ENCODE data around the gene PRKD1.

DNA sequence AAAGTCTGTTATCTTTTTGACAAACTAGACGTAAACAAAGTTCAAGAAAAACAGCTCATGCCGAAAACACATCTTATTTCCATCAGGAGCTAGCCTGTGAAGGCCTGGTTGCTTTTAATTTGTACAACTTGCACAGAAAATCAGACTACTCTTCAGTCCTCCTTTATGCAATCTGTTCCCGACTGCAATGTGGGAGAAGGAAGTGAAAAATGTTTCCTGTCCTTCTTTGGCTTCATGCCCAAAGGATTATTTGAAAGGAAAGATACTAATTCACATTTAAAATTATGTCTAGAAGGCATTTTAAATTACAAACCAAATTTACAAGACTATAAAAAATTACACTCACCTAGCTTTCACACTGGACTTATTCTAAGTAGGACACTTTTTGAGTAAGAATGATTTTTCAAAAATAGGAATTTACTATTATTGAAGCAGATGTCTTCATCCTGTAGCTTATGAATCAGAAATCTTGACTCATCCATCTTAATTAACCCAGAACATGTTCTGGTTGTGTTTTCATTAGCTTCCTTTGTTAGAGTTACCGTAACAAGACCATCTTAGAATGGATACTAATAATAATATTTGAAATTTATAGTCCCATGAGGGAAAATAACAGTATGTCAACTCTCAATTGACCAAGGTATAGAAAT lies 272.6 kb downstream of the PRKD1 start:
- TF ChIP-seq EZH2 (IDR thresholded peaks at IDR 0.05; ENCODE audit: borderline replicate concordance, low read depth, low read length, severe bottlenecking), result no peak
- TF ChIP-seq, protein P1, sequence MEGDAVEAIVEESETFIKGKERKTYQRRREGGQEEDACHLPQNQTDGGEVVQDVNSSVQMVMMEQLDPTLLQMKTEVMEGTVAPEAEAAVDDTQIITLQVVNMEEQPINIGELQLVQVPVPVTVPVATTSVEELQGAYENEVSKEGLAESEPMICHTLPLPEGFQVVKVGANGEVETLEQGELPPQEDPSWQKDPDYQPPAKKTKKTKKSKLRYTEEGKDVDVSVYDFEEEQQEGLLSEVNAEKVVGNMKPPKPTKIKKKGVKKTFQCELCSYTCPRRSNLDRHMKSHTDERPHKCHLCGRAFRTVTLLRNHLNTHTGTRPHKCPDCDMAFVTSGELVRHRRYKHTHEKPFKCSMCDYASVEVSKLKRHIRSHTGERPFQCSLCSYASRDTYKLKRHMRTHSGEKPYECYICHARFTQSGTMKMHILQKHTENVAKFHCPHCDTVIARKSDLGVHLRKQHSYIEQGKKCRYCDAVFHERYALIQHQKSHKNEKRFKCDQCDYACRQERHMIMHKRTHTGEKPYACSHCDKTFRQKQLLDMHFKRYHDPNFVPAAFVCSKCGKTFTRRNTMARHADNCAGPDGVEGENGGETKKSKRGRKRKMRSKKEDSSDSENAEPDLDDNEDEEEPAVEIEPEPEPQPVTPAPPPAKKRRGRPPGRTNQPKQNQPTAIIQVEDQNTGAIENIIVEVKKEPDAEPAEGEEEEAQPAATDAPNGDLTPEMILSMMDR (IDR thresholded peaks at IDR 0.05; ENCODE audit: borderline replicate concordance, extremely low read depth, low read length, poor library complexity, severe bottlenecking), result no peak

All from DND-41 (cell line).